Stimulated activated CD8-positive, alpha-beta memory T cell treated with anti-CD3 and anti-CD28 coated beads, Interleukin-4, amount 100 ng/mL, for 48 hours (primary cell): ENCODE data around the gene COL23A1.

ENCODE experiments used
- DNase-seq: peaks from one replicate; pipeline ENCODE4 v3.0.0-alpha.2; 2020

COL23A1 gene

DNA sequence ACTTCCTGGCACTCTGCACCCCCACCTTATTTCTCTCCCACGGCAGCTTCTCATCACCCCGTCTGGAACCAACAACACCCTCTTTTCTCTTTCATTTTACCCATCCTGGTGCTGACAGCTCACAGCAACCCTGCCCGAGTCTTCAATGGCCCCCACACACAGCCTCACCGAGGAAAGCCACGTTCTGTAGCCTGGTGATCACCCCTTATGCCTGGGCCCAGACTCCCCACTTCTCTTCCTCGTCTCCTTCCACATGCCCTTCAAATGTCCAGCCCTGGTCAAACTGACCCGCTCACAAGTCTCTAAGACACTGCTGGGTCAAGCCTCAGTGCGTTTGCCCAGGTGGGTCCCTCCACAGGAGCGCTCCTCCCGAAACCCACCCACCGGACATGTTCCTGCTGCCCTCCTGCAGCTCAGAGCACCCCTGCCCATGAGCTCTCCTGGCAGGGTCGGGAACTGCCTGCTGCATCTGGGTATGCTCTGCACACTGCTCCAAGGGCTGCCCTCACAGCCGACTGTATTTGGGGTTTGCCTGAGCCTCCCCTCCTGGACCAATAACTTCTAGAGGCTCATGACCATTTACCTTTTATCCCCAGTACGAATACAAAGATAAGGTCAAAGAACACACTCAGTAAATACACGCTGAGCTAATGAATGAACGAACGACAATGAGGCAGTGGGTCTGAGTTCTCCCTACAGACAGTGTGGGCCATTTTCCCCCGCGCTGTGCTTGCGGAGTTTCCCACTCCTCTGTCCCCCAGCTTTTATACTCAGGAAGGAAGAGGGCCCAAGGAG, 202.9 kb downstream of the COL23A1 start:
- DNase-seq, result no peak

DNA sequence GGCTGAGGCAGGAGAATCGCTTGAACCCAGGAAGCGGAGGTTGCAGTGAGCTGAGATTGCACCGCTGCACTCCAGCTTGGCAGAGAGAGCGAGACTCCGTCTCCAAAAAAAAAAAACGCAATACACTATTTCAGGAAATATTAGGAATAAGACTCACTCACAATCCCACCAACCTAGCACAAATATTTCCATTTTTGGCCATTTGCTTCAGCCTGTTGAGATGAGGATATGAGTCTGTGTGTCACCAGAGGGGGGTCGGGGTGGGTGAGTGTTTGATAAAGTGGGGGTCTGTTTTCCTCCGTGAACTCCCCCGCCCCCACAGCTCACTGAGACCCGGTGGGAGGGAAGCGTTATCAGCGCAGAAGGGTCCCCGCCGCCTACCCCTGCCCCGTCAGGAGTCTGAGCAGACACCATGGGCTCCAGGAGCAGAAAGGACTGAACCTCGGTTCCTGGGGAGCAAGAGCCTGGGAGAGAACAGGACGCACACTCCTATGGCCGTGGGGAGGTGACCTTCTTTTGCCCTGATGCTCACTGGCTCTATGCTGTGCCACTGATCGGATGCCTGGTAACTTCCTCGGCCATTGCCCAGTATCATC, 203.8 kb downstream of the COL23A1 start:
- no peak for DNase-seq

DNA sequence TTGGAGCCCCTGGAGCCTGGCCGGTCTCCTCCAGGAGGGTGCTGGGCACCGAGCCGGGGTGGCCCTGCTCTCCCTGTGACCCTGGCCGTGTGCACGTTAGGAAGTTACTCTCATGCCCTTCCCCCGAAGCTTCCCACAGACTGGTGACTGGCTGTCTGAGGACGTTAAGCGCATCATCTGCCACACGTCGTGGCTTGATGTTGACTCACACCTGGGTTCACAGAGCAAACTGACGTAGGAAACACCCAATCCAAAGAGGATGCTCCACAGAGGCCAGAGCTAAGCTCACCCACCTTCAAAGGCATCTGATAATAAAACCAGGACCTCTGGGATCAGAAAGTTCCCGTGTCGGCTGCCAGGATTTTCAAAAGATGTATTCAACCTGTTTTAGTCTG, 204.7 kb downstream of the COL23A1 start:
- DNase-seq, result no peak

DNA sequence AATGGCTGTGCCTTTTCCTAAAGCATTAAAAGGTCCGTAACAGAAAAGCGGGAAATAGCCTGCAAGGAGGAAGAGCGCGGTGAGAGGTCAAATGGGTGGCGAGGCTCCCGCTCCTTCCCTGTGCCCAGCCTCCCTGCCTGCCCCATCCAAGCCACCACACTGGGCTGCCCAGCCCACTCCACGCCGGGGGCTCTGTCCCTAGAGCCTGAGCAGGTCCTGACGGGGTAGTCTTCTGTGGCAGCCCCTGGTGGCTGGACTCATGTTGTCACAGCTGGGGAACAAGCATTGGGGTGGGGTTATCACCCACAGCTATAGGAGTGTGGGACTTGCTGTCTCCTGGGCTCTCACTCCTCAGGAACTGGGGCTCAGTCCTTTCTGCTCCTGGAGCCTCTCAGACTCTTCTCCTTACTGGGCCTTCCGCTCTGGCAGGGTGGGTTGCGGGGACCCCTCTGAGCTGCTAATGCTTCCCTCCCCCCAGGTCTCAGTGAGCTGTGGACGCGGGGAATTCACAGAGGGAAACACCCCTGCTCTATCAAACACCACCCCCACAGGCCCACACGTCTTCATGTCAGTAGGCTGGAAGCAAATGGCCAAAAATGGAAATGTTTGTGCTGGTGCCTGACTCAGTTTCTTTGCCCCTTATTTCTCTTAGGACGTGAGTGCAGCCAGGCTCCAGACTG, 205.2 kb downstream of the COL23A1 start:
- no peak for DNase-seq

DNA sequence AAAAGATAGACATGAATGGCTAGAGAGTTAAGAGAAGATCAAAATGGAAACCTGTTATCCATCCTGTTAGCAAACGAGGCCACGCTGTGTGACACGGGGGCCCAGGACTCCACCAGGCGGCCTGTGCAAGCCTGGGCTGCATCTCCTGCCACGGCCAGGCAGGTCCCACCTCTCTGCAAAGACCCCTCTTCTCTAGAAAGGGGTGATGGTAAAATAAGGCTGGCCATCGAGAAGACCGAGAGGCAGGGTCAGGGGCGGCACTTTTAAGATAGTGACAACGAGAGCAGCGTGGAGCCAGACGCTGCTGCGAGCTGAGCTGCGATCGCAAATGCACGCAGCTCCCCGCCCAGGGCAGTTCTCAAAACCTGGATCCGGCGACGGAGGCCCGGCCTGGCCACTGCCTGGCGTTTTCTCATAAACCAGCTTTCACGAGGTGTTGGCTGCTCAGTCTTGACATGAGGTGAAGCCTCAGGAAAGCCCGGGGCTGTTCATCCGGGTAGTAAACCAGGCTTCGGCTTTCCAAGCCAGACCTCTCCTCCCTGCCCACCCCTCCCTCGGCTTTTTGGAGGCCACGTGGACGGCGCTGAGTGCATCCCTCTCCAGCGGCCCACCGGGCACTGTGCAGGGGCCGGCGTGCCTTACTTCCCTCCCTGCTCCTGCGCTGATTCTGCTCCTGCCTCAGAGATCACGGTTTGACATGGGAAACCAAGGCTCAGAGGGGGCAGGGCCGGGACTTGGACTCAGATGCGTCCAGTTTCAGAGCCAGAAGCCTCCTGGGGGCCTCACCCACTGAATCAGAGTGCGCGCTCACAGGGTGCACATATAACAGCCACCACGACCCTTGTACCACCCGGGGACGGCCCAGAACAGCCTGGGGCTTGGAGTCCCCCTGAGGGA, 206.0 kb downstream of the COL23A1 start:
- no peak for DNase-seq

- DNase-seq, result no peak
Observed at GRCh38 chr5:178383301-178383918, 206.8 kb downstream of the COL23A1 start.

- no peak for DNase-seq
Observed at GRCh38 chr5:178382754-178383164, 207.4 kb downstream of the COL23A1 start.

DNA sequence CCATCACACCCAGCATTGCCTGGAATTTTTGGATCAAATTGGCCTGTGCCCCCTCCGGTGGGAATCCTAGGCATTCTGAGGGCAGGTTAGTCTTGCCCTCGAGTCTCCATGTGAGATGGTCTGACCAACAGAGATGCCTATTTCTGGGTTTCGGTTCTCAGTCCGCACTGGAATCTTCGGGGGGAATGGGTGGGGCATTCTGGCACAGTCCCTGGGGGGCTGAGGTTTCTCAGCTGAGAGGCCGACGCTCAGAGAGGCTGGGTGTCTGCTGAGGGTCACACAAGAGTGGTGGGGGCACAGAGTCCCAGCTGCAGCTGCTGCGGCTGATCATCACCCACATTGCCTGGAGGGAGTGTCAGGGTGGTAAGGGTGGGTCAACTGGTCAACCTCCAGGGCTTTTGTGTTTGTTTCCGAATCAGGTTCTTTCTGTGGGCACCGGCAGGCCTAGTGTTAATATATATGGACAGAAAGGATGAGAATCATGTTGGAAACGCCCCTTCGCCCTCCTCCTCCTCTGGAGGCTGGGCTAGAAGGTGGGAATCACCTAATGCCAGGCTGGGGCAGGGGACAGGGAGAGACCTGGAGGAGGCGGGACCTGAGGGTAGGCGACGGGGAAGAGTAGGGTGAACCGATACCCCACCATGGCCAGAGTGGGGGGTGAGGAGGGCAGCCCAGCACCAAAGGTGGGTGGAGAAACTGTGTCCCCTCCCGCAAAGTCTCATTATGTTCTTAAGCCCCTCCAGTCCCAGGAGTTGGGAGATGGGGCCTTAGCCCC, 208.1 kb downstream of the COL23A1 start:
- DNase-seq, result no peak

GRCh38 chr5:178381206-178381605, 209.0 kb downstream of the COL23A1 start:
- DNase-seq, result no peak

GRCh38 chr5:178380541-178381074, 209.6 kb downstream of the COL23A1 start:
- no peak for DNase-seq

DNA sequence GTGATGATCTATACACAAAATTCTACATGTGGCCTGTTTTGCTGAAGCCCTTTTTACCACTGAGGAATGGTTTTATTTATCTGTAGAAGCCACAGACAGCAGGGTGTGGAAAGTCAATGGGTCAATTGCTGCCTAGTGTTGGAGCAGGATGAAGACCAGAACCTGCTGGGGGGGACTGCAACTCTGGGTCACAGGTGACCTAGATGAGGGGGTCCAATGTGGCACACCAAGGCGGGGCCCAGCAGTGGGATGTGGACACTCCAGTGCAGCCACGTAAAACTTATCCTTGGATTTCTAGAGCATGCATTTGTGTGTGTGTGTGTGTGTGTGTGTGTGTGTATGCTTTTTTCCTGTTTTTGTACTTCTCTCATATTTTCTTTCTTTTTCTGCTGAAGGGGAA, 210.1 kb downstream of the COL23A1 start:
- no peak for DNase-seq

DNA sequence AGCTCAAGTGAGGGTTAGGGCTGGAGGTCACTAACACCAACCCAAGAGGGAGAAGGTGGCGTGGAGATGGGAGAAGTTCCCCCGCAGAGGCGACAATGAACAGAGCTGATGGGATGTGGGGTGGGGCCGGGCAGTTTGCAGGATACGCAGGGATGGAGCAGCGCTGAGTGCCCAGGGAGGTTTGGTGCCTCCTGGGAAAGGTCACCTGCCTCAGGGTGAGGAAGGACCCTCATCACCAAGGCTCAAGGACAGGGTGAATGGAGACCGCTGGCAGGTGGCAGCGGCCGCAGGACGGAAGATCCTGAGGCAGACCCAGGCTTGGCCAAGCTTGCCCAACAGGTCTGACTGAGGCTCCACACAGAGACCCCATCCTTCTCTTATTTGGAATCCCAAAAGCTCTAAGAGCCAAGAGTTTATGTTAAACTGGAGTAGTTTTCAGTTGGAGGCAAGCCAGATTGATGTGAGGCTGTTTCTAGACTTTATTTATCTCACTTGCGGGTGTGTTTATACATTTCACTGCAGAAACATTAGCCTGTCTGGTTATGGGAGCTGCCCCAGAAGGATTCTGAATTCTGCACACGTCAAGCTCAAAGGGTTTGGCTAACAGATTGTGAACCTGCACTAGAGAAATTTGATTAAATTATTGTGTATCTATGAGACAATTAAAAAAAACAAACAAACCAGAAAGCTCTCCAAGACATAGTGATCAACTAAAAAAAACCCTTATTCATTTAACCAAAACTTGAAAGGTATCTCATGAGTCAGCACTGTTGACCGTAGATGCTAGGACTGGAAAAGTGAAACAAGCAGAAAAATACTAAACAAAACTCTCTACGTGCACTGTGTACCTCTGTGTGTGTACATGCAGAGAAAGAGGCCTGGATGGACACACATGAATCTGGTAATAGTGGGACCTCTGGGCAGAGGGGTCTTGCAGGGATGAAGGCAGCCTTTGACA, 211.4 kb downstream of the COL23A1 start:
- no peak for DNase-seq

DNA sequence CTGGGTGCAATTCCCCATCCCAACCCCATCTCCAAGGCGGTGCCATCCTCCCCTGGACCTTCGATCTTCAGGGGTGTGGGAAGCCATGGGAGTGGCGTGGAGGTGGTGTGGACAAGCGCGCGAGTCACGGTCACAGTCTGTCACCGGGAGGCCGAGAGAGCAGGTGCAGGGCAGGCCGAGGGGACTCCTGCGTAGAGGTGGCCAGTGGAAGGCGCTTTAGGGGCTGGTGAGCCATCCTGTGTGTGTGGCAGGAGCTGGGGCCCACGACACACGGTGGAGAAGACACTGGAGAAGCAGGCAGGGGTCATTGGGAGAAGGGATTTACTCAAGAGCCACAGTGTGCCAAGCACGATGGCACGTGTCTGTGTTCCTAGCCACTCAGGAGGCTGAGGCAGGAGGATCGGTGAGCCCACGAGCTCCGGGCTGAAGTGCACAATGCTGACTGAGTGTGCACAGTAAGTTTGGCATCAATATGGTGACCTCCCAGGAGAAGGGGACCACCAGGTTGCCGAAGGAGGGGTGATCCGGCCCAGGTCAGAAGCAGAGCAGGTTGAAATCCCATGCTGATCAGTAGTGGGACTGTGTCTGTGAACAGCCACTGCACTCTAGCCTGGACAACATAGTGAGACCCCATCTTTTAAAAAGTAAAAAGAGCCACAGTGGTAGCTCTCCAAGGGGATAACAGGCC, 212.5 kb downstream of the COL23A1 start:
- no peak for DNase-seq

DNA sequence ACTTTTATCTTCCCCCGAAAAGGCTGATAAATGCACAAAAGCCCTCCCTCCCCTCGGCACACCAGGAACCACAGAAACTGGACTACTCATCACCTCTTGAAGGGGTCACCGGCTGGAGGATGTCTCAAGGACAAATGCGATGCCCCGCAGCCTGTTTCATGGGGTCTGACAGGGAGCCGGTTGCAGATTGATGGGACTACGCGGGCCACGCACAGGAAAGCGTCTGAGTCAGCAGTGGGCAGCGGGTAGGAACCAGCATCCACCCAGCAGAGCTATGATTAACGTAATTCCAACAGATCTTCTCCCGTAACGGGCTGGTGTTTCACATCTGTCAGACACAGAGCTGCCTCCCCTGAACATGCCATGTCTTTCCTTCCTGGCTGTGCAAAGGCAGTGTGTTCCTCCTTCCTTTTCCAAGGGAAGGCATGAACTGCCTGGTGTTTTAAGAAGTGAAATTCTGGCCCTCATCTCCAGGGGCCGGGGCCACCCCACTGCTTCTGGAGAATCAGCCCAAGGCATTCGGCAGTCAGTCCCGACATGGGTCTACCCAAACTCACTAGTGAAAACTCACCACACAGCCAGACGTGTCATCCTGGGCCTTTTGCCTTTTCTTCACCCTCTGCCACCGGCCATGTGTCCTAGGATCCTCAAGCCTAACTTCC, 213.1 kb downstream of the COL23A1 start:
- DNase-seq, result no peak

GRCh38 chr5:178375348-178375747, 214.8 kb downstream of the COL23A1 start:
- no peak for DNase-seq

GRCh38 chr5:178373711-178374110, 216.5 kb downstream of the COL23A1 start:
- no peak for DNase-seq

- no peak for DNase-seq
Observed at GRCh38 chr5:178372142-178372571, 218.0 kb downstream of the COL23A1 start.

DNA sequence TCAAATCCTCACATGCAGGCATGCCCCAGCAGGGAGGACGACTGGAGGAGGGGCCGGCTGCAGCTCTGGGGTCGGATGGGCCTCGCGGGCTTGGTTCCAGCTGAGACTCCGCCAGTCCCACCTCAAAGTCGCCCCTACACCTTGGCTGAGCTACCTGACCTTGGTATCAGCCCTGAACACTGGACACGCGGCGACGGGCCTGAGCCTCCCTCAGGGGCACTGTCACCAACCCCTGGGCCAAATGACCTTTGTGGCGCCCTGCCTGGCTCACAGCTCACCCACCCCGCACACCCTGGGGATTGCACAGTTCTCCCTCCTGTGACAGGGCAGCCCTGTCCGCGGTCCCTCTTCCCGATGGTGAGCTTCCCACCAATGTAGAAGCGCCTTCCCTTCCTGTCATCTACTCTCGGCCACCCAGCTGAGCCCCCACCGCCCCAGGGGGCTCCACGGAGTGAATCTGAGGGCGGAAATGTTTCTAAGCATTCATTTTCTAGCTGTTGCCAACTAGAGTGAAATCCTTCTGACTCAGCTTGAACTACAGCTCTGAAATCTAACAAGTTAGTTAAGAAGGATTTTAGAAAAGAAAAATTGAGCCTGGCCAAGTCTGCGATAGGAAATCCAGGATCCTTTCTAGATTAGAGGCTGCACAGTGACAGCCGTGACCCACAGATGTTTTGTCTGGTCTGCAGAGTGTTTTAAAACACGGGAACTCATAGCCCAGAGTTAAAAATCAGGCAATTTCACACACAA, 218.7 kb downstream of the COL23A1 start:
- no peak for DNase-seq
